Skeletal muscle tissue (tissue), 4 donors: Measurements from ENCODE around the gene CENPU. TPM values are rescaled to one million over a fixed set of nuclear protein-coding genes. Genes with fewer than 3 reads are reported as not detected.
"Not testable (repeated sequence)": the region's sequence is repeated elsewhere in the genome, so short reads cannot be mapped to it uniquely, and the experiment has no call there.

Source experiments
- H3K27ac ChIP-seq: one replicate; pipeline ENCODE4 v1.7.0; 2013; ENCODE audit warnings: mild to moderate bottlenecking, low read depth, low read length, inconsistent platforms
- H3K27me3 ChIP-seq, 3 donors: one replicate each; pipeline ENCODE4 v1.7.0; 2013; ENCODE audit warnings: low read length in 3 of 3; ENCODE audit not compliant: control insufficient read depth in 3 of 3, insufficient read depth in 3 of 3
- H3K36me3 ChIP-seq, 3 donors: one replicate each; pipeline ENCODE4 v1.7.0; 2013; ENCODE audit warnings: low read length in 3 of 3; ENCODE audit not compliant: control insufficient read depth in 3 of 3, insufficient read depth in 3 of 3
- H3K4me1 ChIP-seq, 3 donors: one replicate each; pipeline ENCODE4 v1.7.0; 2013; ENCODE audit warnings: low read length in 3 of 3, mild to moderate bottlenecking in 3 of 3; ENCODE audit not compliant: control insufficient read depth in 3 of 3, insufficient read depth in 3 of 3
- H3K4me3 ChIP-seq, 3 donors: one replicate each; pipeline ENCODE4 v1.7.0; 2013; ENCODE audit warnings: low read length in 3 of 3
- H3K9ac ChIP-seq, 3 donors: one replicate each; pipeline ENCODE4 v1.7.0; 2013; ENCODE audit warnings: low read length in 3 of 3, mild to moderate bottlenecking in 3 of 3, moderate library complexity in 2 of 3, low read depth in 1 of 3
- H3K9me3 ChIP-seq, 3 donors: one replicate each; pipeline ENCODE4 v1.7.0; 2013; ENCODE audit warnings: low read length in 3 of 3; ENCODE audit not compliant: control insufficient read depth in 3 of 3
- total RNA-seq: library from RNA; depleted of rRNA; stranded (reverse); fragments of >200 nt; gene quantifications from one replicate; pipeline ENCODE4 v1.2.3, GENCODE V29; 2014
- donor health status: Osteomylitis.

CENPU gene
- total RNA-seq, 1 donor from 2014 or later: 6.8 TPM

DNA sequence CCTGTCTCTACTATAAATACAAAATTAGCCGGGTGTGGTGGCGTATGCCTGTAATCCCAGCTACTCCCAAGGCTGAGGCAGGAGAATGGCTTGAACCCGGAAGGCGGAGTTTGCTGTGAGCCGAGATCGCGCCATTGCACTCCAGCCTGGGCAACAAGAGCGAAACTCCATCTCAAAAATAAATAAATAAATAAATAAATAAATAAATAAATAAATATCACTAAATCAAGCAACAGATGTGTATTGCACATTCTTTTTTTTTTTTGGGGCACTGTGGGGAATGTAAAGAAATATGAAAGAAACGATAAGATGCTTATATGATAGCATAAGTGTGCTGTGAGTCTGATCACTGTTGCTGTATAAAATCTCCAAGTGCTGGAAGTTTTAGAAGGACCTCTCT lies 76.1 kb downstream of the CENPU start:
- not testable (repeated sequence) for H3K9me3 ChIP-seq, H3K4me3 ChIP-seq, H3K27ac ChIP-seq, H3K9ac ChIP-seq, H3K27me3 ChIP-seq
- Histone ChIP-seq H3K4me1 (peaks cover 7 to 12% (median 11%) of the 10 kb centered on the region in 3 donors), H3K36me3 (peaks cover 0 to 14% (median 5%) of the 10 kb centered on the region in 3 donors)

DNA sequence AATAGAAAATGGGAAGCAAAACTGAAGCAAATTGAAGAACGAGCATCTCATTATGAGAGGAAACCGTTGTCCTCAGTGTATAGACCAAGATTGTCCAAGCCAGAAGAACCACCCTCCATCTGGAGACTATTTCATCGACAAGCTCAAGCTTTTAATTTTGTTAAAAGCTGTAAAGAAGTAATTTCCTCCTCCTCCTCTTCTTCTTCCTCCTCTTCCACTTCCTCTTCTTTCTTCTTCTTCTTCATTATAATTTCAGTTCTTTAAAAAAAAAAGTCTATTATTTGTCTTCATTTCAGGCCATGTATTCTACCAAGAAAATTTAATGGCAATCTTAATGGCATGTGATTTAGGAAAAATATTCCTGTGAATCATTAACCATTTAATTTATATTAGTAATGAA lies 76.8 kb downstream of the CENPU start:
- Histone ChIP-seq H3K9me3 (no peaks in the 10 kb centered on the region), H3K36me3 (peaks cover 0 to 14% (median 5%) of the 10 kb centered on the region in 3 donors), H3K4me1 (peaks cover 7 to 12% (median 11%) of the 10 kb centered on the region in 3 donors), H3K4me3 (no peak overlapping the region), H3K27ac (no peak overlapping the region), H3K9ac (no peak overlapping the region), H3K27me3 (no peaks in the 10 kb centered on the region)

DNA sequence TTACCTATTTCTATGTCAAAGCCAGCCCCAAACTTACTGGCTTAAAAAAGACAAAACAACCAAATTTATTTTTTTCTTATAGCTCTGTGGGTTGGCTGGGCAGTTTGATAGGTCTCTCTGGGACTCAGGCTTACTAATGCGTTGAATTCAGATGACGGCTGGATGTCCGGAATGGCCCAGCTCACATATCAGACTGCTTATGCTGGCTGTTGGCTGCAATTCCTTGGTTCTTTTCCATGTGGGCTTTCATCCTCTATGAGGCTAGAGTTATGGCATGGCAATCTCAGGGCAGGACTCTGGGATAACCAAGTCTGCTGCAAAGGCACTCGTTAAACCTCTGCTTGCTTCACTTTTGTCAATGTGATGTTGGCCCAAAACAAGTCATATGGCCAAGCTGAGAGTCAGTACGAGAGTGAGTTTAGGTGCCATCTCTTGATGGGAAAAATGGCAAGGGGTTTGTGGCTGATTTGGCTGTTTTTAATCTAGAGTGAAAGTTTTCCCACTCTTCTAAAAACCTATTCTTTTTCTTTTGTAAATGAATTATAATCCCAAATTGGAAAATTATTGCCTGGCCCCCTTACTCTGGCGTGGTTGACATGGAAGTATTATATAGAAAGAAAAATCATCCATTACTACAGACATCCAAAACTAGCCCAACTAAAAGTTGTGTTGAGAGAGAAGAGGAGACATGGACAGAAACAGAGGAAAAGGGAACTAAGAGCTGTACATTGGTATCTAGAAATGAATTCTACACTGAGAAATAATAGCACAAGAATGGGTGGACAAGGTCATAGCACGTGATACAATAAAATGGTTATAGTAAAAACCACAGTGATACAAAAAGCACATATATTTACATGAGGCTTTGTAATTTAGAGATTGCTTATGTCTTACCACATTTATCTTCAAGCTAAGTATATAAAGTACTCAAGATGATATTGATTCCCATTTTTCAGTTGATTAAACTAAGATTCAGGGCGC lies 77.7 kb downstream of the CENPU start:
- no peaks in the 10 kb centered on the region for H3K27me3 ChIP-seq
- no peaks in the 10 kb centered on the region for H3K9me3 ChIP-seq
- H3K27ac ChIP-seq: peak overlapping the region; percentile 73
- H3K9ac ChIP-seq: peak overlapping the region in 2 of 3 donors; percentile 42 to 65
- peaks cover 0 to 9% (median 5%) of the 10 kb centered on the region in 3 donors for H3K36me3 ChIP-seq
- peak overlapping the region in 1 of 3 donors; percentile 7 for H3K4me3 ChIP-seq
- H3K4me1 ChIP-seq: peaks cover 7 to 12% (median 11%) of the 10 kb centered on the region in 3 donors

DNA sequence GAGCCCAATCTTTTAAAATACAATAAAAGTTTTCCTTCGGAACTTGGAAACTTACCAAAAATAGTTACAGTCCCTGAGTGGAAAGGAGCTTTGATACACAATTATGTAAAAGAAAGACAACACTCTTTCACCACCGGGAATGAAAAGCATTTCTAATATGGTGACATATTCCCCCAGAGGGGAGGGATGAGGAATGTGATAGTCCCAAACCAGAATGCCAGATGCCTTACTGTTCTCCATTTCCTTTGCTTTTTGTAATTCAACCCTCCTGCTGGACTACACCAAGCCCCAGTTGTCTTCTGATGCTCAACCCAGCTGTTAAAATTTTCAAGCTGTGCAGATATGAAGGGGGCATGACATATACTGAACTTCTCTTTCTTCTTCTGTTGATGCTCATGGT lies 80.2 kb downstream of the CENPU start:
- H3K4me3 ChIP-seq: no peak overlapping the region
- H3K36me3 ChIP-seq: peaks cover 0 to 3% (median 0%) of the 10 kb centered on the region in 3 donors
- H3K27ac ChIP-seq: peak overlapping the region; percentile 21
- peaks cover 16 to 22% (median 21%) of the 10 kb centered on the region in 3 donors for H3K4me1 ChIP-seq
- no peaks in the 10 kb centered on the region for H3K9me3 ChIP-seq
- no peaks in the 10 kb centered on the region for H3K27me3 ChIP-seq
- no peak overlapping the region for H3K9ac ChIP-seq

DNA sequence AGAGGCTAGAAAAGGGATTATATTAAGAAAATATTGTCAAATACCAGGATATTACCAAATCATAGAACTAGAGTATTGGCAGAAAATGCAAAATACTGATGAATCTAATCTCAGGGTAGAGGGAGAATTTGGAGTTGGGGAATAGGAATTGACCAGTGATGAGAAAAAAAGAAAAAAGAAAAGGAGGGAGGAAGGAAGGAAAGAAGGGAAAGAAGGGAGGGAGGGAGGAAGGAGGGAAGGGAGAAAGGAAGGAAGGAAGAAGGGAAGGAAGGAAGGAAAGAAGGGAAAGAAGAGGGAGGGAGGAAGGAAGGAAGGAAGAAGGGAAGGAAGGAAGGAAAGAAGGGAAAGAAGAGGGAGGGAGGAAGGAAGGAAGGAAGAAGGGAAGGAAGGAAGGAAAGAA lies 81.2 kb downstream of the CENPU start:
- not testable (repeated sequence) for H3K4me3 ChIP-seq, H3K9me3 ChIP-seq, H3K36me3 ChIP-seq, H3K9ac ChIP-seq, H3K27ac ChIP-seq, H3K27me3 ChIP-seq
- H3K4me1 ChIP-seq: peaks cover 26 to 31% (median 30%) of the 10 kb centered on the region in 3 donors

DNA sequence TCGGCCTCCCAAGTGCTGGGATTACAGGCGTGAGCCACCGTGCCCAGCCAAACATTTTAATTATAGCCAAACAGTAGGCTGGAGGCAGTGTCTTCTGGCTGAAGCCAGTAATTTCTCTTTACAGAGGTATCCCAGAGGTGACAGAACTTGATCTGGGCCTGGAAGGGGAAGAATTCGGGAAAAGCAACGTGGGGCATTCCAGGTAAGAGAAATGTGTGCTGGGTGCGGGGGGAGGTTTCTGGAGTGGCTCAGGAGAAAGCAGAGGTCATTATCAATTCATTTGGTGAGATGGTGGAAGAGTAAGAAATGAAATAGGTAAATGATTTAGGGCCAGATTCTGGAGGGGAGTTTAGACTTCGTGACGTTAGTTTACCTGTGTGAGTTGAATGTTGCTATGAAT lies 82.0 kb downstream of the CENPU start:
- no peak overlapping the region for H3K9ac ChIP-seq
- no peaks in the 10 kb centered on the region for H3K9me3 ChIP-seq

DNA sequence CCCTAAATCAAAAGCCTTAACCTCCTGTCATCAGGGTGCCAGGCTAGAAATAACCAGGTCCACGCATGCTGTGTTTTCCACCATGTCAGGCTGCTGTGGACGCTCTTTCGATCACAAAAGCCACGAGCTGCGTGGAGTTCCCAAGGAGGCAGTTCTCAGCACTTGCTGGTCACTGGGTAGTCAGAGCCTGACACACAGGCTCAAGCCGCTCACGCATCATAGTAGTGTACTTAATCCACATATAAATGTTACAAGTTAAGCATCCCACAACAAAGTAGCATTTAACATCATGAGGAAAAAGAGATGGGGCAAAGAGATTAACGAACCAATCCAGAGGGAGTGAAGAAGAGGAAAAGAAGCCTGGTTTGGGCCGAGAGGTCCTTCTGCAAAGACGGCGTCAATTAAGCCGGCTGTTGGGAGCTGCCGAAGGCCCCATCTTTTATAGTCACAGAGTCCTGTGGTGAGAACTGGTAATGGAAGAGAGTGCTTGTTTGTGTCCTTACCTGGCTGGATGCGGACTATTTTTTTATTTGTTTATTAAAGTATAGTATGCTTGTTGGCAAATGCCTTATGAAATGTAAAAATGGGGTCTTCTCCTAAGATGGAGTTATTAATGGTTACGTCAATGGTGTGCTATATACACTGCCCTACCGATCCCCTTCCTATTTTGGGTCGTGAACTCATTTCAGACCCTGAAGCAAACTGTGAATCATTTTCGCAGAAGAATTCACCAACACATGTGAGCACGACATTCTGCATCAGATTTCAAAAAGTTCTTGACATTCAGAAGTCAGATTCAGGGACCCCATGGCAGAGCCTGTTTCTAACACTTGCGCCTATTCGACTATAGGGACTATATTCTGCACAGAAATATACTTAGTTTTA lies 83.7 kb downstream of the CENPU start:
- H3K4me1 ChIP-seq: peaks cover 34 to 49% (median 41%) of the 10 kb centered on the region in 3 donors
- H3K4me3 ChIP-seq: peak overlapping the region; percentile 88 to 94 (median 90)

More for the DNA sequence above, 82.0 kb downstream of the CENPU start:
- Histone ChIP-seq H3K4me3 (no peak overlapping the region), H3K36me3 (peaks cover 0 to under 1% (median 0%) of the 10 kb centered on the region in 3 donors), H3K4me1 (peaks cover 30 to 38% (median 37%) of the 10 kb centered on the region in 3 donors), H3K27ac (no peak overlapping the region), H3K27me3 (no peaks in the 10 kb centered on the region)

DNA sequence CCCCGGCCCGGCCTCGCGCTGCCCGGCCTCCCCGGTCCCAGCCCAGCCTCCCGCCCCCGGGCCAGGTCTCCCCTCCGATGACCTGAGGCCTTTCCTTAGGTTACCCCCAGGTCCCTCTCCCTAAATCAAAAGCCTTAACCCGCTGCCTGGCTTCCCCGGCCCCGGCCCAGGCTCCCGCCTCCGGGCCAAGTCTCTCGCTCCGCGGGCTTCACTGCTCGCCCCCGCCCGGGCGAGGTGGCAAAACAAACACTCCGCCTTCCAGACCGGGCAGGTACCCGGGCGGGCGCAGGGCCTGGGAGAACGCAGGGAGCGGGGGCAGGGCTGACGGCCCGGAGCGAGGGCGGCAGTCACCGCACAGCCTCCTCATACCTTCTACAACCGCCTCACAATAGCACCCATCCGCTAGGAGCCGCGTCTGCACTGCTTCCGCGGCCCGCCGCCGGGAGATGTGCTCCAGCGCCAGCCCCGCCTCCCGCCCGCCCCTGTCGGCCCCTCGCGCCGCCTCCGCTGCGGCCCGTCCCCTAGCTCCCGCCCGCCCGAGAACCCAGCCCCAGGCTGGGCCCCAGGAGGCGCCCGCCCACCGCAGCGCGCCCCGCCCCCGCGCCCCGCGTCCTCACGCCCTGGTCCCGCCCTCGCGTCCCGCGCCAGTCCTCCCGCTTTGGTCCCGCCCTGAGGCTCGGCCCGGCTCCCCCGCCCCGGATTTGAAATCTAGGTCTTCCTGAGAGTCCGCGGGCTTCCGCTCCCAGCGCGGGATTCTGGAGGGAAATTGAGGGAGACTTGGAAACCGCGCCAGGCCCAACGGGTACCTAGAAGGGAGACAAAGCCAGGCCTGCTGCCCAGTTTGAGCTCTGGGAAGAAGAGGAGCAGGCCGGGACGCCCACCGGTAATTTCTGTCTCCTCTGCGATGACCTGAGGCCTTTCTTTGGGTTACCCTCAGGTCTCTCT lies 84.6 kb downstream of the CENPU start, which contains the start of the genes CASP3 and PRIMPOL:
Gene CASP3, minus strand, starts transcription at position 422 of the 945 bp plus-strand sequence. CDS start 10,994 bp downstream, outside the sequence.
Gene PRIMPOL, plus strand, starts transcription at position 713 of the 945 bp plus-strand sequence. CDS start 7,403 bp downstream, outside the sequence.
- Histone ChIP-seq H3K36me3 (peaks cover 0 to 5% (median 0%) of the 10 kb centered on the region in 3 donors), H3K27me3 (no peaks in the 10 kb centered on the region), H3K9ac (peak within 1 kb of the TSS; percentile 95 to 97 (median 96)), H3K9me3 (no peaks in the 10 kb centered on the region), H3K4me1 (peaks cover 38 to 52% (median 45%) of the 10 kb centered on the region in 3 donors), H3K27ac (peak within 1 kb of the TSS; percentile 96), H3K4me3 (peak within 1 kb of the TSS; percentile 90 to 95 (median 94))

More for the DNA sequence above, 83.7 kb downstream of the CENPU start:
- Histone ChIP-seq H3K27ac (peak overlapping the region; percentile 96), H3K9me3 (no peaks in the 10 kb centered on the region), H3K36me3 (no peaks in the 10 kb centered on the region), H3K27me3 (no peaks in the 10 kb centered on the region), H3K9ac (peak overlapping the region; percentile 95 to 97 (median 96))
